ENCODE data around the gene RASA3. TPM values are rescaled to one million over a fixed set of nuclear protein-coding genes. Genes with fewer than 3 reads are reported as not detected.

RASA3 gene
- total and polyA plus RNA-seq, 2 donors, result 17.8 to 26.3 TPM

- H3K4me3 ChIP-seq (ENCODE audit: low read depth, low read length), result peak overlapping the region; percentile 16
- peak overlapping the region; percentile 92 for H3K27ac ChIP-seq (ENCODE audit: low read depth)
- 13% methylated on average over 20 of the region's 20 CpGs for WGBS
- DNase-seq (ENCODE audit: extremely low spot score), result no peak
- H3K36me3 ChIP-seq (ENCODE audit: insufficient read depth), result no peaks in the 10 kb centered on the region
- H3K4me1 ChIP-seq (ENCODE audit: insufficient read depth), result peaks cover 6% of the 10 kb centered on the region
Measured at GRCh38 chr13:114064450-114065140, 67.8 kb downstream of the RASA3 start.

GRCh38 chr13:114063545-114064449 lies 68.6 kb downstream of the RASA3 start:
- DNase-seq (ENCODE audit: extremely low spot score), result no peak
- Histone ChIP-seq H3K4me3 (ENCODE audit: low read depth, low read length) (peak overlapping the region; percentile 16), H3K36me3 (ENCODE audit: insufficient read depth) (no peaks in the 10 kb centered on the region), H3K4me1 (ENCODE audit: insufficient read depth) (peaks cover 6% of the 10 kb centered on the region), H3K27ac (ENCODE audit: low read depth) (peak overlapping the region; percentile 92)
- 27% methylated on average over 22 of the region's 22 CpGs for WGBS

- DNase-seq (ENCODE audit: extremely low spot score), result no peak
- H3K4me1 ChIP-seq (ENCODE audit: insufficient read depth), result peaks cover 6% of the 10 kb centered on the region
- WGBS, result 73% methylated on average over 16 of the region's 16 CpGs
- H3K36me3 ChIP-seq (ENCODE audit: insufficient read depth), result no peaks in the 10 kb centered on the region
- H3K4me3 ChIP-seq (ENCODE audit: low read depth, low read length), result no peak overlapping the region
- H3K27ac ChIP-seq (ENCODE audit: low read depth), result peak overlapping the region; percentile 13
Measured at GRCh38 chr13:114062754-114063153, 69.7 kb downstream of the RASA3 start.

- no peaks in the 10 kb centered on the region for H3K36me3 ChIP-seq (ENCODE audit: insufficient read depth)
- 96% methylated on average over 34 of the region's 34 CpGs for WGBS
- H3K4me3 ChIP-seq (ENCODE audit: low read depth, low read length), result no peak overlapping the region
- DNase-seq (ENCODE audit: extremely low spot score), result no peak
- H3K4me1 ChIP-seq (ENCODE audit: insufficient read depth), result peaks cover 6% of the 10 kb centered on the region
- H3K27ac ChIP-seq (ENCODE audit: low read depth), result no peak overlapping the region
Measured at GRCh38 chr13:114062341-114062740, 70.1 kb downstream of the RASA3 start.

GRCh38 chr13:114061744-114062143 lies 70.7 kb downstream of the RASA3 start:
- H3K4me1 ChIP-seq (ENCODE audit: insufficient read depth), result peaks cover 2% of the 10 kb centered on the region
- DNase-seq (ENCODE audit: extremely low spot score), result no peak
- H3K4me3 ChIP-seq (ENCODE audit: low read depth, low read length), result no peak overlapping the region
- H3K36me3 ChIP-seq (ENCODE audit: insufficient read depth), result no peaks in the 10 kb centered on the region
- no peak overlapping the region for H3K27ac ChIP-seq (ENCODE audit: low read depth)
- 95% methylated on average over 20 of the region's 20 CpGs for WGBS

- H3K4me3 ChIP-seq (ENCODE audit: low read depth, low read length), result no peak overlapping the region
- no peak overlapping the region for H3K27ac ChIP-seq (ENCODE audit: low read depth)
- H3K4me1 ChIP-seq (ENCODE audit: insufficient read depth), result peaks cover 2% of the 10 kb centered on the region
- no peak for DNase-seq (ENCODE audit: extremely low spot score)
- H3K36me3 ChIP-seq (ENCODE audit: insufficient read depth), result no peaks in the 10 kb centered on the region
- WGBS, result 94% methylated on average over 18 of the region's 18 CpGs
Measured at GRCh38 chr13:114061047-114061446, 71.4 kb downstream of the RASA3 start.

GRCh38 chr13:114059946-114060860 lies 72.2 kb downstream of the RASA3 start:
- no peak for DNase-seq (ENCODE audit: extremely low spot score)
- Histone ChIP-seq H3K4me3 (ENCODE audit: low read depth, low read length) (no peak overlapping the region), H3K27ac (ENCODE audit: low read depth) (no peak overlapping the region), H3K4me1 (ENCODE audit: insufficient read depth) (peaks cover 2% of the 10 kb centered on the region), H3K36me3 (ENCODE audit: insufficient read depth) (no peaks in the 10 kb centered on the region)
- WGBS, result 83% methylated on average over 53 of the region's 53 CpGs

GRCh38 chr13:114059428-114059827 lies 73.0 kb downstream of the RASA3 start:
- no peak for DNase-seq (ENCODE audit: extremely low spot score)
- H3K4me3 ChIP-seq (ENCODE audit: low read depth, low read length), result no peak overlapping the region
- H3K36me3 ChIP-seq (ENCODE audit: insufficient read depth), result no peaks in the 10 kb centered on the region
- H3K27ac ChIP-seq (ENCODE audit: low read depth), result no peak overlapping the region
- H3K4me1 ChIP-seq (ENCODE audit: insufficient read depth), result peaks cover 2% of the 10 kb centered on the region
- 94% methylated on average over 16 of the region's 16 CpGs for WGBS

- Histone ChIP-seq H3K4me1 (ENCODE audit: insufficient read depth) (no peaks in the 10 kb centered on the region), H3K27ac (ENCODE audit: low read depth) (no peak overlapping the region), H3K4me3 (ENCODE audit: low read depth, low read length) (no peak overlapping the region), H3K36me3 (ENCODE audit: insufficient read depth) (no peaks in the 10 kb centered on the region)
- DNase-seq (ENCODE audit: extremely low spot score), result no peak
- WGBS, result 89% methylated on average over 30 of the region's 30 CpGs
Measured at GRCh38 chr13:114058051-114058867, 74.2 kb downstream of the RASA3 start.

GRCh38 chr13:114057166-114058050 lies 75.0 kb downstream of the RASA3 start:
- H3K27ac ChIP-seq (ENCODE audit: low read depth), result no peak overlapping the region
- H3K36me3 ChIP-seq (ENCODE audit: insufficient read depth), result no peaks in the 10 kb centered on the region
- WGBS, result 66% methylated on average over 23 of the region's 23 CpGs
- DNase-seq (ENCODE audit: extremely low spot score), result no peak
- H3K4me1 ChIP-seq (ENCODE audit: insufficient read depth), result no peaks in the 10 kb centered on the region
- H3K4me3 ChIP-seq (ENCODE audit: low read depth, low read length), result no peak overlapping the region

GRCh38 chr13:114056205-114057013 lies 76.0 kb downstream of the RASA3 start:
- no peak for DNase-seq (ENCODE audit: extremely low spot score)
- Histone ChIP-seq H3K4me1 (ENCODE audit: insufficient read depth) (no peaks in the 10 kb centered on the region), H3K27ac (ENCODE audit: low read depth) (no peak overlapping the region), H3K4me3 (ENCODE audit: low read depth, low read length) (no peak overlapping the region), H3K36me3 (ENCODE audit: insufficient read depth) (no peaks in the 10 kb centered on the region)
- 85% methylated on average over 28 of the region's 28 CpGs for WGBS

Measured in urinary bladder (tissue), 4 donors.